Neural progenitor cell (in vitro differentiated cells): ENCODE results near the gene ADCY2. TPM values are rescaled to one million over a fixed set of nuclear protein-coding genes. Genes with fewer than 3 reads are reported as not detected.
A peak's percentile ranks its signal among the peaks of the same experiment; 100 is the strongest.

ENCODE experiments used
- DNase-seq: peaks from one replicate; pipeline ENCODE4 v3.0.0-alpha.2; 2016; ENCODE audit warnings: low spot score
- H2AFZ ChIP-seq: fragments of 200-600 bp; sonication (generic); replicated peaks from 2 replicates; pipeline ENCODE4 v1.6.1; 2016; ENCODE audit warnings: antibody characterized with exemption
- H3F3A ChIP-seq: fragments of 200-600 bp; sonication (generic); 2 replicates; pipeline ENCODE4 v1.6.1; 2016; ENCODE audit warnings: antibody characterized with exemption, low read depth
- H3K27ac ChIP-seq: fragments of 200-600 bp; sonication (generic); 2 replicates; pipeline ENCODE4 v1.5.1; 2016; ENCODE audit warnings: mild to moderate bottlenecking
- H3K27me3 ChIP-seq: fragments of 200-600 bp; sonication (generic); 2 replicates; pipeline ENCODE4 v1.6.1; 2016; ENCODE audit warnings: mild to moderate bottlenecking, moderate library complexity
- H3K36me3 ChIP-seq: fragments of 200-600 bp; sonication (generic); 2 replicates; pipeline ENCODE4 v1.5.1; 2016
- H3K4me1 ChIP-seq: fragments of 200-600 bp; sonication (generic); 2 replicates; pipeline ENCODE4 v1.6.1; 2016; ENCODE audit warnings: mixed run types
- H3K4me2 ChIP-seq: fragments of 200-600 bp; sonication (generic); 2 replicates; pipeline ENCODE4 v1.6.1; 2016
- H3K4me3 ChIP-seq: fragments of 200-600 bp; sonication (generic); 2 replicates; pipeline ENCODE4 v1.5.1; 2016
- H3K79me2 ChIP-seq: fragments of 200-600 bp; sonication (generic); 2 replicates; pipeline ENCODE4 v1.6.1; 2016; ENCODE audit warnings: low read depth
- H3K9ac ChIP-seq: fragments of 200-600 bp; sonication (generic); 2 replicates; pipeline ENCODE4 v1.6.1; 2016
- H3K9me3 ChIP-seq: fragments of 200-600 bp; sonication (generic); 2 replicates; pipeline ENCODE4 v1.5.1; 2016; ENCODE audit warnings: low read depth
- H4K20me1 ChIP-seq: fragments of 200-600 bp; sonication (generic); 2 replicates; pipeline ENCODE4 v1.6.1; 2016; ENCODE audit warnings: low read depth
- H3K27ac Mint-ChIP-seq: 3 replicates; pipeline ENCODE4 v1.8.0; 2021; ENCODE audit warnings: mixed read lengths
- H3K27me3 Mint-ChIP-seq: 2 replicates; pipeline ENCODE4 v1.8.0; 2022; ENCODE audit warnings: low read depth, mild to moderate bottlenecking, inconsistent platforms, moderate library complexity, mixed read lengths; ENCODE audit not compliant: insufficient read depth
- H3K36me3 Mint-ChIP-seq: 3 replicates; pipeline ENCODE4 v1.8.0; 2021; ENCODE audit warnings: mixed read lengths
- H3K4me1 Mint-ChIP-seq: 3 replicates; pipeline ENCODE4 v1.8.0; 2021; ENCODE audit warnings: mixed read lengths
- H3K4me3 Mint-ChIP-seq: 3 replicates; pipeline ENCODE4 v1.8.0; 2021; ENCODE audit warnings: mild to moderate bottlenecking, moderate library complexity, mixed read lengths
- H3K9me3 Mint-ChIP-seq: 3 replicates; pipeline ENCODE4 v1.8.0; 2020; ENCODE audit warnings: mixed read lengths
- EZH2 ChIP-seq: fragments of 200-600 bp; sonication (generic); IDR thresholded peaks from 2 replicates; pipeline ENCODE4 v1.6.1; 2017; ENCODE audit warnings: antibody characterized with exemption, mild to moderate bottlenecking, moderate library complexity
- EZH2phosphoT487 ChIP-seq: fragments of 200-600 bp; sonication (generic); IDR thresholded peaks from 2 replicates; pipeline ENCODE4 v1.6.1; 2017; ENCODE audit warnings: antibody characterized with exemption
- total RNA-seq: library from RNA; depleted of rRNA; stranded (reverse); fragments of >200 nt; gene quantifications from 2 replicates; pipeline ENCODE4 v1.2.3, GENCODE V29; 2015; ENCODE audit warnings: low replicate concordance
- TF ChIP-seq, protein P1 (sequence below): fragments of 200-600 bp; sonication (generic); IDR thresholded peaks from 2 replicates; pipeline ENCODE4 v1.5.1; 2017; ENCODE audit warnings: antibody characterized with exemption, mild to moderate bottlenecking

Gene ADCY2
- total RNA-seq, 1 donor from 2014 or later = 1.2 TPM

DNA sequence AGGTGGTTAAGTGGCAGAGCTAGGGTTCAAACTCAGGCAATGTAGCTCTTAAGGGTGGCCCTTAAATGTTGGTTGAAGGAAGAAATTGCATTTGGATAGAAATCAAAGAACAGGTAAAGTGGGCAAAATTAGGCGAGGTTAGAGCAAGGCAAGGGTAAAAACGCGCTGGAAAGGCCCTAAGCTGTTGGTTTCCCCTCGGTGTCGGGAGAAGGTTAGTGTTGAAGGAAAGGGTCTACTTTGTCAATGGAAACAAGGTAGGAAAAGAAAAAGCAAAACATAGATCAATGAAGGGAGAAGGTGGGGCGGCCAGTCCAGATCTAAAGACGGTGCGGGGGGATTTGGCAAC is 472.5 kb downstream of the ADCY2 start:
- peaks cover 19% of the 10 kb centered on the region for H3K4me1 Mint-ChIP-seq
- no peak overlapping the region for H3K27ac ChIP-seq
- H3K4me3 ChIP-seq = peak overlapping the region; percentile 94
- H3K9me3 Mint-ChIP-seq = no peaks in the 10 kb centered on the region
- H3K27ac Mint-ChIP-seq = peak overlapping the region; percentile 21
- no peaks in the 10 kb centered on the region for H3K9me3 ChIP-seq
- H3K4me1 ChIP-seq = peaks cover 12% of the 10 kb centered on the region
- peak overlapping the region; percentile 93 for H3K4me3 Mint-ChIP-seq
- H4K20me1 ChIP-seq = peaks cover 25% of the 10 kb centered on the region
- H3K27me3 ChIP-seq = no peaks in the 10 kb centered on the region
- TF ChIP-seq EZH2phosphoT487 = no peak
- TF ChIP-seq, protein P1, sequence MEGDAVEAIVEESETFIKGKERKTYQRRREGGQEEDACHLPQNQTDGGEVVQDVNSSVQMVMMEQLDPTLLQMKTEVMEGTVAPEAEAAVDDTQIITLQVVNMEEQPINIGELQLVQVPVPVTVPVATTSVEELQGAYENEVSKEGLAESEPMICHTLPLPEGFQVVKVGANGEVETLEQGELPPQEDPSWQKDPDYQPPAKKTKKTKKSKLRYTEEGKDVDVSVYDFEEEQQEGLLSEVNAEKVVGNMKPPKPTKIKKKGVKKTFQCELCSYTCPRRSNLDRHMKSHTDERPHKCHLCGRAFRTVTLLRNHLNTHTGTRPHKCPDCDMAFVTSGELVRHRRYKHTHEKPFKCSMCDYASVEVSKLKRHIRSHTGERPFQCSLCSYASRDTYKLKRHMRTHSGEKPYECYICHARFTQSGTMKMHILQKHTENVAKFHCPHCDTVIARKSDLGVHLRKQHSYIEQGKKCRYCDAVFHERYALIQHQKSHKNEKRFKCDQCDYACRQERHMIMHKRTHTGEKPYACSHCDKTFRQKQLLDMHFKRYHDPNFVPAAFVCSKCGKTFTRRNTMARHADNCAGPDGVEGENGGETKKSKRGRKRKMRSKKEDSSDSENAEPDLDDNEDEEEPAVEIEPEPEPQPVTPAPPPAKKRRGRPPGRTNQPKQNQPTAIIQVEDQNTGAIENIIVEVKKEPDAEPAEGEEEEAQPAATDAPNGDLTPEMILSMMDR = no peak
- no peak for TF ChIP-seq EZH2
- H3K79me2 ChIP-seq = peaks cover 66% of the 10 kb centered on the region
- H3K4me2 ChIP-seq = peak overlapping the region; percentile 95
- peaks cover 2% of the 10 kb centered on the region for H3K27me3 Mint-ChIP-seq
- no peak for DNase-seq
- peak overlapping the region; percentile 95 for H2AFZ ChIP-seq
- peak overlapping the region; percentile 36 for H3K9ac ChIP-seq
- H3K36me3 Mint-ChIP-seq = peaks cover 2% of the 10 kb centered on the region
- H3F3A ChIP-seq = no peaks in the 10 kb centered on the region
- peaks cover 4% of the 10 kb centered on the region for H3K36me3 ChIP-seq

DNA sequence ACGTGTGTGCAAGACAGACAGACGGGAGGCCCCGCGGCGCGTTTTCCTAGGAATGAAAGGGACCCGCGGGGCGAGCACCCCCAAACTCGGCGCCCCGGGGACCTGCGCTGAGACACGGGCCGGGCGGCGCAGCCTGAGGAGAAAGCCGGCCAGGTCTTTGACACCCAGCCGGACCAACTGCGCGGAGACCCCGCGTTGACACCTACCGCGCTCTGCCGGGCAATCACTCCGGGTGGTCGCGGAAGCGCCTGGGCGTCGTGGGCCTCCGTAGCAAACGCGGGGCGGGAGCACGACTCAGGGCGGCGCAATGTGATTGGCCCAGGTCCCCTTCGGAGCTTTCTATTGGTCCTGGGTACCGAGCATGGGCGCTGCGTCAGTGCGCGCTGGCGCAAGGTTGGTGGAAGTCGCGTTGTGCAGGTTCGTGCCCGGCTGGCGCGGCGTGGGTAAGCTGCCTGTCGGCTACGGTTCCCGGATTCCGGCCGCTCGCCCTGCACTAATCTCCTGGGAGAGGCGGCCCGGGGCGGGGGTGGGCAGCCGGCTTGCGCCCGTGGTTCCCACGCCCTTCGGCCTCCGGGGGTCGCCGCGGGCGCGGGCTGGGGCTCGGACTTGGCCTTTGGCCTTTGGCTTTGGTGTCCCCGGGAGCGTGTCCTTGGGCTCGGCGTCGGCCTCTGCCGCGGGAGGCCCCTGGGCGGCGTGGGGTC is 473.0 kb downstream of the ADCY2 start, which contains the start of the genes FASTKD3 and MTRR:
Gene FASTKD3, minus strand, starts transcription at position 259 of the 701 bp plus-strand sequence. CDS start 948 bp downstream, outside the sequence.
Gene MTRR, plus strand, starts transcription at position 376 of the 701 bp plus-strand sequence. CDS start 1,647 bp downstream, outside the sequence.
- Histone ChIP-seq H3K79me2 (peaks cover 71% of the 10 kb centered on the region), H3F3A (no peaks in the 10 kb centered on the region), H3K27me3 (no peaks in the 10 kb centered on the region), H3K4me3 (peak within 1 kb of the TSS; percentile 94), H3K27ac (no peak within 1 kb of the TSS), H2AFZ (peak within 1 kb of the TSS; percentile 95), H3K9ac (peak within 1 kb of the TSS; percentile 73), H3K4me1 (peaks cover 12% of the 10 kb centered on the region), H4K20me1 (peaks cover 25% of the 10 kb centered on the region), H3K9me3 (no peaks in the 10 kb centered on the region), H3K36me3 (peaks cover 4% of the 10 kb centered on the region), H3K4me2 (peak within 1 kb of the TSS; percentile 95)
- Mint-ChIP-seq H3K4me1 (peaks cover 19% of the 10 kb centered on the region), H3K27me3 (peaks cover 2% of the 10 kb centered on the region), H3K36me3 (peaks cover 2% of the 10 kb centered on the region), H3K9me3 (no peaks in the 10 kb centered on the region), H3K27ac (peak within 1 kb of the TSS; percentile 21), H3K4me3 (peak within 1 kb of the TSS; percentile 93)
- peak; percentile 93 for DNase-seq
- TF ChIP-seq EZH2 (no peak), EZH2phosphoT487 (no peak)
- TF ChIP-seq, protein P1 = no peak

DNA sequence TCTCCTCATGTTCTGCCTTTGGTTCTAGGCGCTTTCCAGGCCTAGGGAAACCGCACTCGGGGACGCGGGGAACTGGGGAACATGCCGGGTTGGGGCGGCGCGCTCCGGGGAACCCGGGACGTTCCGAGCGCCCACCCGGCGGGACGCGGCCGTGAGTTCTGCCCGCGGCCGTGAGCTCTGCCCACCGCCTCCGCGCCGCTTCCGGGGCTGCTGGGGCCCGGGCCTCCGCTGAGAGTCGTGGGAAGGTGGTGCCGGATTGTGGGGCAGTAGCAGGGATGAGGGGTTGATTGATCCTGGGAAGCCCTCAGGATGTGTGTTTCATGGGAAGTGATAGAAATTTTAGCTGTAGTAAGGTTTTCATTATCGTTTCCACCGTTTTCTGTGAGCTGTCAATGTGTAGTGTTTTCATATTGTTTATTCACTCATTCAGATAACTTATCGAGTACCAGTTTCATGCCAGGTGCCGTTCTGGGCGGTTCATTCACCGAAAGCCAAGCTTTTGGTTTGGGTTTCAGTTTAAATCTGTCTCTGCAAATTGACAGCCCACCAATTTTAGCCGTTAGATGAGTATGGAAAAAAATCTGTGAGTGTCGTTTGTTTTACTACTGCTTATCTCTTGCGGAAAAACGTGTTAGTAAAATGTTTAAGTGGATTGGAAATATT is 473.7 kb downstream of the ADCY2 start:
- Mint-ChIP-seq H3K4me1 (peaks cover 19% of the 10 kb centered on the region), H3K27me3 (peaks cover 2% of the 10 kb centered on the region), H3K9me3 (no peaks in the 10 kb centered on the region), H3K36me3 (peaks cover 2% of the 10 kb centered on the region), H3K27ac (no peak overlapping the region), H3K4me3 (peak overlapping the region; percentile 89)
- Histone ChIP-seq H2AFZ (peak overlapping the region; percentile 95), H3K27me3 (no peaks in the 10 kb centered on the region), H3F3A (no peaks in the 10 kb centered on the region), H3K4me2 (peak overlapping the region; percentile 95), H3K4me1 (peaks cover 12% of the 10 kb centered on the region), H3K27ac (no peak overlapping the region), H3K4me3 (peak overlapping the region; percentile 94), H3K79me2 (peaks cover 78% of the 10 kb centered on the region), H4K20me1 (peaks cover 25% of the 10 kb centered on the region), H3K36me3 (peaks cover 4% of the 10 kb centered on the region), H3K9me3 (no peaks in the 10 kb centered on the region), H3K9ac (peak overlapping the region; percentile 73)
- TF ChIP-seq EZH2phosphoT487 = no peak
- DNase-seq = peak; percentile 11
